Measurements from ENCODE around the gene RPL36AL.
A peak's percentile ranks its signal among the peaks of the same experiment; 100 is the strongest.
"Not testable (repeated sequence)": the region's sequence is repeated elsewhere in the genome, so short reads cannot be mapped to it uniquely, and the experiment has no call there.

RPL36AL gene

GRCh38 chr14:49619273-49619672 lies 1.2 kb downstream of the RPL36AL start:
- not testable (repeated sequence) for ATAC-seq, DNase-seq

DNA sequence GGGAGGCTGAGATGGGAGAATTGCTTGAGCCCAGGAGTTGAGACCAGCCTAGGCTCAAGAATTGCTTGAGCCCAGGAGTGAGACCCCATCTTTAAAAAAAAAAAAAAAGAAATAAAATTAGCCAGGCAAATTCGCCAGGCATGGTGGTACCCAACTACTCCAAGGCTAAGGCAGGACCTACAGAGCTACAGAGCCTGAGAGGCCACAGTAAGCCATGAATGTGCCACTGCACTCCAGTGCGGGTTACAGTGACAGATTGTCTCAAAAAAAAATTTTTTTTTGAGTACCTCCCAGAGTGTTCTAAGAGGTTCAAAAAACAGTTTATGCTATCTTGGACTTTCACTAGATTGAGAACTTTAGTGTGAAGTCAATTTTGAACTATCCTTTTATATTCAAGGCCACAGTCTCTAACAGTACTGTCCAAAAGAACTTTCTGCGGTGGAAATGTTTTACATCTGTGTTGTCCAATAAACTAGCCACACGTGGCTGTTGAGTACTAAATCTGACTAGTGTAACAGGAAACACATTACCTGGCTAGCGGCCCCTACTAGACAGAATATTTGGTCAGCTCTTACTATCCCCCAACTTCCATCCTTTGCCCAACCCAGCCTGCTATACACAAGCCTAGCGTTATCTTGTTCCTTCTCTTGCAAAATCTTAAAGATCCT lies 2.4 kb downstream of the RPL36AL start:
- ATAC-seq (no peak), DNase-seq (no peak)

DNA sequence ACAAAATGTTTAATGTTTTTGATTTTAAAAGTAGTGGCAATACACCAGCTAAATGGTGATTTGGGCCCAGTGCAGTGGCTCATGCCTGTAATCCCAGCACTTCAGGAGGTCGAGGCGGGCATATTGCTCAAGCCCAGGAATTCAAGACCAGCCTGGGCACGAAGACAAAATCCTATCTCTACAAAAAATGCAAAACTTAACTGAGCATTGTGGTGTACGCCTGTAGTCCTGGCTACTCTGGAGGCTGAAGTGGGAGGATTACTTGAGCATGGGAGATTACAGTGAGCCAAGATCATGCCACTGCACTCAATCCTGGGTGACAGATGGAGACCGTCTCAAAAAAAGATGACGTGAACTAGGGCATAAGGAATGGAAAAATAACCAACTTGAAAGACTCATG lies 4.7 kb downstream of the RPL36AL start:
- DNase-seq = no peak
- ATAC-seq = no peak

DNA sequence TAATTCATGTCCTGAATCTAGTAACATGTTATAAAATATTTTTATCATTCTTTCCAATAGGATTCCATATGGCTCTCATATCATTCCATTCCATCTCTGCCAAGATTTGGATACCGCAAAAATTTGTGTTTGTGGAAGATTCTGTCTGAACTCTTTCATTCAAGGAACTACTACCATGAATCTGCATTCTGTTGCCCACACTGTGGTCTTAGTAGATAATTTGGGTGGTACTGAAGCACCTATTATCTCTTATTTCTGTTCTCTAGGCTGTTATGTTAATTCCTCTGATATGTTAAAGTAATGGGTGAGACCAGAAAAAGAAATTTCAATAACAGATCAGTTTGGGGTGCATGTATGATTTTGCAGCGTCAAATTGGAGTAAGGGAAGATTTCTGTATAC lies 6.2 kb downstream of the RPL36AL start:
- ATAC-seq = no peak
- no peak for DNase-seq

DNA sequence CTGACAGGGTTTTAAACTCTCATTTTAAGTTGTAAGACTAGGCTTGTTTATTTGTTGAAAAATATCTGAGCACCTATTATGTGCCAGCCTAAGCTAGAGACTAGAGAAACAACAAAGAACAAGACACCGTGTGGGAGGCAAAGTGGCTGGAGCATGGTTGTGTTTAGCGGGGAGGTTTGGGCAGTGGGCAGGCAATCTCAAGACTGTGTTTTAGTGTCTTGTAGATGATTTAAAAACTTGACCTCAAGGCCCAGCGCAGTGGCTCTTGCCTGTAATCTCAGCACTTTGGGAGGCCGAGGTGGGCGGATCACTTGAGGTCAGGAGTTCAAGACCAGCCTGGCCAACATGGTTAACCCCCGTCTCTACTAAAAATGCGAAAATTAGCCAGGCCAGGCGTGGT lies 7.8 kb downstream of the RPL36AL start:
- ATAC-seq (no peak), DNase-seq (no peak)

GRCh38 chr14:49612251-49612650 lies 8.2 kb downstream of the RPL36AL start:
- ATAC-seq = no peak

GRCh38 chr14:49607583-49607982 lies 12.8 kb downstream of the RPL36AL start:
- DNase-seq (no peak), ATAC-seq (no peak)

More at GRCh38 chr14:49612251-49612650, 8.2 kb downstream of the RPL36AL start:
- DNase-seq = no peak

DNA sequence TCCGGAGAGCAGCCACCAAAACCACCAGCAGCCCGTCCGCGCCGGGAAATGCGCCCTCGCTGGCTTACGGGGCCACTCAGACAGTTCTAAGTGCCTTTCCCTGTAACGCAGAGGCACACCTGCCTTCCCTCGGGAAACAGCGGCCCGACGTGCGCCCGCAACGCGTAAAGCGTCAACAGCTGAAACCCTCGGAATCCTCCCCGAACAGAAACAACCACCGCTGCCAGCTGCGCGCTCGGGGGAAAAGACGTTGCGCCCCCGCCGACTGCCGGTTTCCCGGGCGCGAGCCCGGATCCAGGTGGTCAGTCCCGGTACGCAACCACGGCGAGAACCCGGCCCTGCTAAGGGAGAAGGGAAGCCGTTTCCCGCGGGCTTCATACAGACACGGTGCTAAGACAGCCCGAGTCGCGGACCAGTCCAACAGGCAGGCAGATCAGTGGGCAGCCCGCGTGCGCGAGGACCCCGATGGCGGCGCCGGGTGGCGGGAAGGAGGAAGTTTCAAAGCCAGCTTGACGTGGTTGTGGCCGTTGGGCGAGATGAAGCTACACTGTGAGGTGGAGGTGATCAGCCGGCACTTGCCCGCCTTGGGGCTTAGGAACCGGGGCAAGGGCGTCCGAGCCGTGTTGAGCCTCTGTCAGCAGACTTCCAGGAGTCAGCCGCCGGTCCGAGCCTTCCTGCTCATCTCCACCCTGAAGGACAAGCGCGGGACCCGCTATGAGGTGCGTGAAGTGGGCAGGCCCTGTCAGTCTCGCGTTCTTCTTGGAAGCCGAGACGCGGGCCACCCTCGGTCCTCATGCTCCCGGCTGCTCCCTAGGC lies 21.7 kb downstream of the RPL36AL start, which contains the start of gene LRR1:
Gene LRR1 (plus strand): TSS at position 456 of the 816 bp plus-strand sequence. CDS start 81 bp downstream, at position 537.
- peak; percentile 86 for ATAC-seq
- peak; percentile 91 for DNase-seq

DNA sequence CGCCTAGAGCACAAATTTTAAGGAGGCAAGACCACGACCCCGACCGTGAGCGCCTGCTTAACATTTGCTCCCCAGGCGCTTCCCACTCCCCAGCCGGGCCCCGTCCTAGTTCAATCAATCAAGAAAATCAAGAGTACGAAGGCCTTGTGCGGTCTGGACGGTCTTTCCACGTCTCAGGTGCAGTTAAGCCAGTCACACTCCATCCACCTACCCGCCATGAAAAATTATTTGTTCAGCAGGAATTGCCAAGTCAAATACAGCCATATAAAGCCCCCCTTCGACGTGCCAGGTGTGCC lies 22.3 kb downstream of the RPL36AL start:
- DNase-seq = peak; percentile 41
- no peak for ATAC-seq

- ATAC-seq = no peak
These were observed 25.9 kb downstream of the RPL36AL start for GRCh38 chr14:49594347-49595091.

DNA sequence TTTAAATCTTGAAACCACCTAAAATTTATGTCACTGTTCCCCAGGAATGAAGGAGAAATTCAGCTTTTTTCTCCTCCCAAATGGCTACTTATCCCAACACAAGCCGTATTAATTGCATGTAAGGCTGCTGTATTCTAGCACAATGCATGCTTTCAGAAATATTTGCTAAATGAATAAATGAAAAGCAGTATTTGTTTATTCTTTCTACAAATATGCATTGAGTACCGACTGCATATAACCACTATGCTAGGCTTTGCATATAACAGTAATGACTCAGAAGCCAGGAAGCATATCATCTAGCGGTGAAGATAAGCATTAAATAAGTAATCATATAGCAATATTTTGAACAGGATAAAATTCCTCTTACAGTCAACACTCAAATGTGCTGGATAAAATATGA lies 27.4 kb downstream of the RPL36AL start:
- ATAC-seq (no peak), DNase-seq (no peak)

More at GRCh38 chr14:49594347-49595091, 25.9 kb downstream of the RPL36AL start:
- DNase-seq = no peak

- no peak for DNase-seq
- ATAC-seq = no peak
These were observed 31.0 kb downstream of the RPL36AL start for GRCh38 chr14:49589387-49589786.

DNA sequence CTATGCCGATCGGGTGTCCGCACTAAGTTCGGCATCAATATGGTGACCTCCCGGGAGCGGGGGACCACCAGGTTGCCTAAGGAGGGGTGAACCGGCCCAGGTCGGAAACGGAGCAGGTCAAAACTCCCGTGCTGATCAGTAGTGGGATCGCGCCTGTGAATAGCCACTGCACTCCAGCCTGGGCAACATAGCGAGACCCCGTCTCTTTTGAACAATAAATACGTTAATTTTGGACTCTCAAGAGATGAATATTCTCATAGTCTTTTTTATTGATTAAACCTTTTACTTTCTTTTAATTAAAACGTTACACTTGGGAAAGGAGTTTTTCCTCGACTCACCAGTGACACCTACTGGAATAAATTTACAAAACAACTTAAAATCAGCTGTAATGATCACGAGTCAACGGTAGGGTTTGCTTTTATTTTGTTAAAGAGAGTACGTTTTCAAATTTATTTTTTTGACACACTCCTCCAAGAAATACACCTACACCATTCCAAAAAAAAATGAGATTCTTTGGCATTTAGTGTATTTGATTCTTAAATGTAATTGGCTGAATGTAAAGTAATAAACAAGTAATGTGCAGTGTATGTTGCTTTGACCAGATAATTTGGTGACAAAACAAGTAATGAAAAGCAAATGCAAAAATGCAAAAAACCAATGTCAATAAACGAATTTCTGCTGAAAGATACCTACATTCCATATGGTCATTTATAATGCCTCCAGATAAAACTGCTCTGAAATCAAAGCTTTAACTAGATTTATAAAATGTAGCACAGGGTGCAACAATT lies 33.6 kb downstream of the RPL36AL start:
- DNase-seq (peak; percentile 64), ATAC-seq (peak; percentile 38)

DNA sequence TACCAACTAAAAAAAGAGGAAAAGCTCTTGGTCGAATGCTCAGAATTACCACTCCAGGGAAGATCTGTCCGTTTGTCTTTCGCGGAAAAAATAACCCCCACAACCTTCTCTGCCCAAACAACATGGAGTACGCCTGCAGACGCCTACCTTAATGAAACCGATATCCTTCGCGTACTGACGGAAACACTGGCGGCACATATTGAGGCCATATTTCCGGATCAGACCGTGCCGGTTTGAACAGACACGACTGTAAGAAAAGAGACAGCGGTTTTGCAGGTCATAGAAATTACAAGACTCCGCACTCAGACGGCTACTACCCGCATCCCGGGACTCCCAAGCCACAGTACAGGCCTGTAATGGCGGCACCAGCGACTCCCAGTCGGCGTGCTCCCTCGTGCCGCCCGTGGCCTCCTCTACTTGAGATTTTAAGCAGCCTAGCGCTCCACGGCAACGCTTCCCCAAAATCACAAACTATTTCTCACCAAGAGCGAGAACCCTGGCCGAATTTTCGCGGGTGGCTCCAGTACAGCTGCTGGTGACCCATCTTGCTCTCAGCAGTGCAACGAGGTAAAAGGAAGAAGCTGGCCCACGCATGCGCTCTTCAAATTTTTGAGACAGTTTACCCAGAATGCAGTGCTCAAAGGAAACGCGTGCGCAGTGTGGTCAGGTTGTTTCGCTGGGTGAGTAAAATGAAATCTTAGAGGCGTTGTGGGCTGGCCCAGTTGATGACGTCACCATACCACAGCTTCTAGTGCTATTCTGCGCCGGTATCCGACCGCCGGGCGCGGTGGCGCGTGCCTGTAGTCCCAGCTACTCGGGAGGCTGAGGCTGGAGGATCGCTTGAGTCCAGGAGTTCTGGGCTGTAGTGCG lies 34.4 kb downstream of the RPL36AL start, which contains the start of gene RPS29:
Gene RPS29 (minus strand): TSS at position 578 of the 870 bp plus-strand sequence. CDS start 34 bp downstream, at position 544.
- DNase-seq (peak; percentile 96), ATAC-seq (peak; percentile 88)

- DNase-seq = peak; percentile 49
- ATAC-seq = not testable (repeated sequence)
These were observed 35.3 kb downstream of the RPL36AL start for GRCh38 chr14:49584981-49585640.

- ATAC-seq (no peak), DNase-seq (no peak)
These were observed 36.4 kb downstream of the RPL36AL start for GRCh38 chr14:49584058-49584457.

GRCh38 chr14:49583629-49584028 lies 36.8 kb downstream of the RPL36AL start:
- DNase-seq = no peak
- ATAC-seq = no peak

GRCh38 chr14:49582113-49582977 lies 38.1 kb downstream of the RPL36AL start:
- DNase-seq (no peak), ATAC-seq (no peak)

All from stimulated activated naive CD8-positive, alpha-beta T cell treated with anti-CD3 and anti-CD28 coated beads, Interleukin-15, Interleukin-2, amounts not matched to agents 100 U/mL and 50 U/mL, for 24 hours (primary cell).